LoVo (cell line): Measurements from ENCODE around the gene CDK10.

Experiments
- DNase-seq: peaks from one replicate; pipeline ENCODE4 v3.0.0-alpha.2; 2016; ENCODE audit warnings: low spot score

Gene CDK10

DNA sequence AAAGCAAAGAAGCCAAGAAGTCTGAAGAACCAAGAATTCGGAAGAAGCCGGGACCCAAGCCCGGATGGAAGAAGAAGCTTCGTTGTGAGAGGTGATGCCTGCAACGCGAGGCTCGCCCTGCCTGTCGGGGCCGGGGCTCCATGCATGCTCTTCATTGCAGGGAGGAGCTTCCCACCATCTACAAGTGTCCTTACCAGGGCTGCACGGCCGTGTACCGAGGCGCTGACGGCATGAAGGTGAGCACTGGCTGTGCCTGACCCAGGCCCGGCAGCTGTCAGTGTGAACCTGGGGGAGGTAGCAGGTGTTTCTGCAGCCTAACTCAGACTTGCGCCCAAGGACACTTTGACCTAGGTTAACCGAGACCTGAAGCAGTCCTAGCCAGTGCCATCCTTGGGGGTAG is 46.8 kb downstream of the CDK10 start:
- no peak for DNase-seq

DNA sequence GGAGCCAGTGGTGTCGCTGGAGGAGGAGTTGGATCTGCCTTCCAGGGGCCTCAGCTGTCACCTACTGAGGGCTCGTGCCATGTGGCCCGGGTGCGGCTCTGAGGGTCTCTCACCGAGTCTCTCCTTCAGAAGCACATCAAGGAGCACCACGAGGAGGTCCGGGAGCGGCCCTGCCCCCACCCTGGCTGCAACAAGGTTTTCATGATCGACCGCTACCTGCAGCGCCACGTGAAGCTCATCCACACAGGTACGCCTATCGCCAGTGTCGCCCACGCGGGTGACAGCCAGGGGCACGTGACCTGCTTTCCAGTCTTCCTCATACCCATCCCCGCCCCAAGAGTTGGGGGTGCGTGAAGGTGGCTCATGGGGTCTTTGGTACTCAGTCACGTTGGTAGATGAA is 47.3 kb downstream of the CDK10 start:
- no peak for DNase-seq

DNA sequence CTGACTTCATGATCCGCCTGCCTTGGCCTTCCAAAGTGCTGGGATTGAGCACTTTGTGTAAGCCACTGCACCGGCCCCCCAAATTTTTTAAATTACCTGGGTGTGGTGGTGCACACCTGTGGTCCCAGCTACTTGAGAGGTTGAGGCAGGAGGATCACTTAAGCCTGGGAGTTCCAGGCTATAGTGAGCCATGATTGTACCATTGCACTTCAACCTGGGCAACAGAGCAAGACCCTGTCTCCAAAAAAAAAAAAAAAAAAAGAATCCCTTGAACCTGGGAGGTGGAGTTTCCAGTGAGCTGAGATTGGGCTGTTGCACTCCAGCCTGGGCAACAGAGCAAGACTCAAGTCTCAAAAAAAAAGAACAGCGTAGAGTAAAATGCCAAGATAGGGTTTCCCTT is 50.1 kb downstream of the CDK10 start:
- no peak for DNase-seq

DNA sequence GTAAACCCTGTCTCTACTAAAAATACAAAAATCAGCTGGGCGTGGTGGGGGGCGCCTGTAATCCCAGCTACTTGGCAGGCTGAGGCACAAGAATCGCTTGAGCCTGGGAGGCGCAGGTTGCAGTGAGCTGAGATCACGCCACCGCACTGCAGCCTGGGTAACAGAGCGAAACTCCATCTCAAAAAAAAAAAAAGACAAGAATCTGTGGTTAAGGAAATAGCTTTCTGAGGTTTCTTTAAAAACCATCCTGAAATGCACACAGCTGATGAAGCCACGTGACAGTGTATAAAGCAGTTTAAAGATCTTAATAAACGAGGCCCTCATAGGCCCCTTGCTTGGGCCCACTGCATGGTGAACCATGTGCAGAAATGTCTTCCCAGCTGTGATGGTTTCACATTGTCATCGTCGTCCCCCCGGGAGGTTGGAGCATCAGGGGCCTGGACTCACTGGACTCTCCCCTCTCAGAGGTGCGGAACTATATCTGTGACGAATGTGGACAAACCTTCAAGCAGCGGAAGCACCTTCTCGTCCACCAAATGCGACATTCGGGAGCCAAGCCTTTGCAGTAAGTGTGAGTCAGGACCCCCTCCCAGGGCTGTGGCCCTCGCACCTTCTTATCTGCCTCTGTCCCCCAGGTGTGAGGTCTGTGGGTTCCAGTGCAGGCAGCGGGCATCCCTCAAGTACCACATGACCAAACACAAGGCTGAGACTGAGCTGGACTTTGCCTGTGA is 51.0 kb downstream of the CDK10 start:
- DNase-seq: no peak

DNA sequence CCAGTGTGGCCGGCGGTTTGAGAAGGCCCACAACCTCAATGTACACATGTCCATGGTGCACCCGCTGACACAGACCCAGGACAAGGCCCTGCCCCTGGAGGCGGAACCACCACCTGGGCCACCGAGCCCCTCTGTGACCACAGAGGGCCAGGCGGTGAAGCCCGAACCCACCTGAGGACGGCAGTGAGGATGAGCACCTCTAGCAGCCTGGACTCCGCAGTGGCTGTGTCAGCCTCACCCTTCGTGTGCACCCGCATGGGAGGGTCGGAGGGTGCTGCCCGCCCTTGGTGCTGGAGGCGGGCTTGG is 51.5 kb downstream of the CDK10 start:
- no peak for DNase-seq

DNA sequence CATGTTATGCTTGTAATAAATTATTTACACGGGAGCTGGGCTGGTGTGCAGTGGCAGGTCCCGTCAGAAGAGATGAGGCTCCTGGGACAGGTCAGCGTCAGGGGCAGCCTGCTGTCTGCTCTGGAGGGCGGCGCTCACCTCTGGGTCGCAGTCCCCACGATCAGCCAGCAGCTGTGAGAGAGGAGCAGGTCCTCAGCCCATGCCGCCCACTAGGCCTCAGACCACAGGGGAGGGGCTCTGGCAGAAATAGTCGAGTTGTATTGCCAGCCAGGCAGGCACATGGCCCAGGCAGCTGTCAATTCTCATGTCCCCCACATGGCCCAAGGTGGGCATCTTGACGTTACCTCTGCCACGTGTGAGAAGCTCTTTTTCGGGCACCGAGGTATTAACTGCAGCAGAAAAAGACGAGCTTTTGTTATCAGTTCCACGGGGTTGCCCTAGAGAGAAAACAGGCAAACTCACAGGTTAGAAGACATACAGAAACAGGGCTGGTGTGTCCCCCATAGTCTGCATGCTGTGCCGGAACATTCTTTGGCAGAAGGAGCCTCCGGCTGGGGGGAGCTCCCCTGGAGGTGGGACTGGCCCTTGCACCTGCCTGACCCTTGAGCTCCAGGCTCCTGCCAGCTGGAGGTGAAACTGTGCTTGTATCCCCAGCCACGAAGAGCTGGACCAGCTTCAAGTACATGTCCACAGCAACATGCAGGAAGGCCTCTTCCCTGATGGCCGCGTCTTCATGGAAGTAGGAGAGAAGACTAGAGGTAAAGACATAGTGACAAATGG is 52.2 kb downstream of the CDK10 start:
- no peak for DNase-seq

DNA sequence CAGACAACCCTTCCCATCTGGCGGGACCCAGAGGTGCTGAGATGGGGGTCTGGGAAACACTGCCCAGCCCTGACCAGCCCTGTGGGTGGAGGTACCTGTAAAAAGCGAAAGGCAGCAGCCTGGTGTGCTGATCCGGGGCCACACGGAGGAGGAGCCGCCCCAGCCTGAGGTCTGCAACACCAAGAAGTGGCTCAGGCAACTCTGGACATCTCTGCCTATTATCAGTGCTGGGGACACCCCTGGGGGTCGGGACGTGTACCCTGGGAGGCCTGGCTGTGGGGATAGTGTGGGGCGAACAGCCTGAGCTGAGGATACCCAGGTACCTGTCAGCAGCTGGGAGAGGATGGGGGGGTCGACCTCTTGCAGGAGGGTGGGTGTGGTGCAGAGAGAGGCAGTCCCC is 52.9 kb downstream of the CDK10 start:
- DNase-seq: no peak

DNA sequence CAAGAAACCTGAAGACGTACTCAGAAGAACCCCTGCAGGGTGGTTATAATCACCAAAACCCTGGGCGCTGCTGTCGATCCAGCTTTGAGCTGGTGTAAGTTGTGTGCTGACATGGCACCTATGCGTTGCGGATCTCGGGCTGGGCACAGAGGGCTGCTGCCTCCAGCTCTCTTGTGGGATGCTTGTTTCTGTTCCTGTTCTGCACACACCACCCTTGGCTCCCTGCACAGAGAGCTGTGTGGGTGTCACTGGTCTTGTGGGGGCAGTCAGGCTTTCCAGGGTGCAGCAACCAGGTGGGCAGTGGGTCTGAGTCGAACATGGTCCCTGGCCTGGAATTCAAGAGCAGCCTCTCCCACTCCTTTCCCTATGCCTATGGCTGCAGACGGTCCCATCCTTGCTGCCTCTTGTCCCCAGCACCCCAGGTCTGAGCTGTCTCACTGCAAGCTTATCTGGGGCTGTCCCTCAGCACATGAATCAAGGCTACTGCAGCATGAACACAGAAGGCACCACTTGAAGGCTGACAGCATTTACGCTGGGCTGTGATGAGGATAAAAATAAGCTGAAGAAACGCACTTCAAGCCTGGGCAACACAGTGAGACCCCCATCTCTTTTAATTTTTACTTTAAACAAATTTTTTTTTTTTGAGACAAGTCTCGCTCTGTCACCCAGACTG is 55.0 kb downstream of the CDK10 start:
- no peak for DNase-seq

DNA sequence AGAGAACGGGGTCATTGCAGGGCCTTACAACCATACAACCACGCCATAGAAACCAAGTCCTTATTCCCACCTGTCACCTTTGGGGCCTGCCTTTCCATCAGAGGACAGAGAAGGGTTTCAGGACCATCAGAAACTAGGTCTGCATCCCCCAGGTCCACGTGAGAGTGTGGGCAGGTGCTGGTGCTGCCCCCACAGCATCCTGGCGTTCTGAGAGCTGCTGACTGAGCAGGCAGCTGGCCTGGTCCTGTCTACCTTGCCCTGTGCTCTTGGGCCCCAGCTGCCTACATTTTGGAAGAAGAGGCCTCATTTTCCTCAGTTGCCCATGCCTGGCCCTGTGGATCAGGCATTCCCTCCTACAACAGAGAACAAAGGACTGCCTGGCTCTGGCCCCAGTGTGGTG is 56.5 kb downstream of the CDK10 start:
- no peak for DNase-seq

DNA sequence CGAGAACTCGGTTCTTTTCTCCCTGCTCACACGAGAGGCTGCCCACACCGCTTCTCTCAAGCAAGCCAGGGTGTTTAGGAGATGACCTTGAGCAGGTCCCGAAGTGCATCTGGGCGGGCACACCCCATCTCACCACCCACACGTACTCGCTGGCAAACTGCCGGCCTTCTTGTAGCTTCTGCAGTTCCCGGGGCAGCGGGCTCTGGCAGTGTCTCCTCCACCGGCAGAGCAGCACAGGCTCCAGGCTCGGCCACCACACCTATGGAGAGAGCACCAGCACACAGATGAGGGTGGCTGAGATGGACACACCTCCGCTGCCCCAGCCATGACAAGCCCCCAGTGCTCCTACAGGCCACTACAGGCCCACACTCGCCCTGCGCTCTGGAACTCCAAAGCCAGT is 58.3 kb downstream of the CDK10 start:
- DNase-seq: no peak
